HEK293T (cell line): ENCODE results near the gene TANC1.

Experiments used
- ARNT ChIP-seq: fragments of 450-650 bp; IDR thresholded peaks from 2 replicates; pipeline ENCODE4 v1.6.1; 2017; ENCODE audit warnings: mild to moderate bottlenecking
- BHLHE40 ChIP-seq: fragments of 450-650 bp; IDR thresholded peaks from 2 replicates; pipeline ENCODE4 v1.6.1; 2016; ENCODE audit warnings: mild to moderate bottlenecking, moderate library complexity, borderline replicate concordance
- CTBP1 ChIP-seq: fragments of 450-650 bp; IDR thresholded peaks from 2 replicates; pipeline ENCODE4 v1.6.1; 2016; ENCODE audit warnings: borderline replicate concordance
- ELF4 ChIP-seq: fragments of 450-650 bp; IDR thresholded peaks from 2 replicates; pipeline ENCODE4 v1.6.1; 2017; ENCODE audit warnings: antibody characterized with exemption
- FOXA1 ChIP-seq: fragments of 450-650 bp; IDR thresholded peaks from 2 replicates; pipeline ENCODE4 v1.6.1; 2016; ENCODE audit warnings: mild to moderate bottlenecking
- FOXK2 ChIP-seq: fragments of 450-650 bp; IDR thresholded peaks from 2 replicates; pipeline ENCODE4 v1.6.1; 2016; ENCODE audit warnings: mild to moderate bottlenecking
- FOXM1 ChIP-seq: fragments of 450-650 bp; IDR thresholded peaks from 2 replicates; pipeline ENCODE4 v1.6.1; 2017; ENCODE audit warnings: mild to moderate bottlenecking, borderline replicate concordance
- HDGF ChIP-seq: fragments of 450-650 bp; IDR thresholded peaks from 2 replicates; pipeline ENCODE4 v1.6.1; 2017; ENCODE audit warnings: antibody characterized with exemption, borderline replicate concordance
- L3MBTL2 ChIP-seq: fragments of 450-650 bp; conservative IDR thresholded peaks from 2 replicates; pipeline ENCODE4 v1.6.1; 2016; ENCODE audit warnings: mild to moderate bottlenecking
- PKNOX1 ChIP-seq: fragments of 450-650 bp; IDR thresholded peaks from 2 replicates; pipeline ENCODE4 v1.6.1; 2016
- SP1 ChIP-seq: fragments of 450-650 bp; IDR thresholded peaks from 2 replicates; pipeline ENCODE4 v1.6.1; 2017
- SUZ12 ChIP-seq: fragments of 450-650 bp; IDR thresholded peaks from 2 replicates; pipeline ENCODE4 v1.6.1; 2016; ENCODE audit warnings: mild to moderate bottlenecking
- TARDBP ChIP-seq: fragments of 450-650 bp; IDR thresholded peaks from 2 replicates; pipeline ENCODE4 v1.6.1; 2016
- ZNF384 ChIP-seq: fragments of 450-650 bp; IDR thresholded peaks from 2 replicates; pipeline ENCODE4 v1.6.1; 2016

- TF ChIP-seq ARNT (no peak), BHLHE40 (no peak), CTBP1 (no peak), ZNF384 (no peak), ELF4 (no peak), FOXK2 (no peak), FOXM1 (no peak), SP1 (no peak), SUZ12 (no peak), PKNOX1 (no peak), TARDBP (no peak), HDGF (no peak), FOXA1 (no peak), L3MBTL2 (no peak)
Observed at GRCh38 chr2:159204381-159205144, 236.1 kb downstream of the TANC1 start.
